IMR-90 (cell line): ENCODE results near the gene ZNF362. TPM values are rescaled to one million over a fixed set of nuclear protein-coding genes. Genes with fewer than 3 reads are reported as not detected.

Source experiments
- ATAC-seq: fragments of 200-7000 bp; cut with Tn5 transposase; 2 replicates; pipeline ENCODE4 v1.9.1; 2020; ENCODE audit warnings: low read depth, mild to moderate bottlenecking, moderate library complexity
- BruUV-seq: library from RNA; stranded (reverse); fragments of 400-500 nt; replicated peaks from 2 replicates; lab custom pipeline; 2021; lab: Mats Ljungman, UMichigan
- CTCF ChIA-PET: fragments of 300-600 bp; formaldehyde crosslinking; extraction: SDS; loops from one replicate; lab custom pipeline; 2021; ENCODE audit warnings: antibody characterized with exemption; lab: Yijun Ruan, JAX
- POLR2A ChIA-PET: fragments of 300-600 bp; sonication (Branson Sonifier 250); formaldehyde crosslinking; loops from one replicate; lab custom pipeline; 2022; ENCODE audit warnings: antibody characterized with exemption; ENCODE audit not compliant: unreplicated experiment; lab: Charles Lee
- DNase-seq: peaks from one replicate; pipeline ENCODE4 v3.0.0; 2013
- H2AFZ ChIP-seq: replicated peaks from 2 replicates; pipeline ENCODE3; 2013; ENCODE audit warnings: low read length, mild to moderate bottlenecking; ENCODE audit not compliant: poor library complexity
- H2AK5ac ChIP-seq: 2 replicates; pipeline ENCODE4 v1.6.1; 2013; ENCODE audit warnings: low read depth, low read length, inconsistent platforms
- H2AK9ac ChIP-seq: replicated peaks from 2 replicates; pipeline ENCODE3; 2013; ENCODE audit warnings: mild to moderate bottlenecking, low read depth, low read length, moderate library complexity; ENCODE audit not compliant: poor library complexity
- H2BK120ac ChIP-seq: 2 replicates; pipeline ENCODE4 v1.6.1; 2013; ENCODE audit warnings: low read depth, low read length, inconsistent platforms
- H2BK15ac ChIP-seq: 3 replicates; pipeline ENCODE4 v1.6.1; 2013; ENCODE audit warnings: low read depth, low read length, inconsistent platforms
- H2BK20ac ChIP-seq: 2 replicates; pipeline ENCODE4 v1.6.1; 2013; ENCODE audit warnings: low read depth, mild to moderate bottlenecking, inconsistent platforms, low read length, moderate library complexity
- H2BK5ac ChIP-seq: 2 replicates; pipeline ENCODE4 v1.6.1; 2013; ENCODE audit warnings: mild to moderate bottlenecking, low read depth, low read length, inconsistent platforms; ENCODE audit not compliant: poor library complexity, severe bottlenecking
- H3K14ac ChIP-seq: replicated peaks from 2 replicates; pipeline ENCODE4 v1.6.1; 2013; ENCODE audit warnings: low read depth, low read length, inconsistent platforms
- H3K18ac ChIP-seq: 2 replicates; pipeline ENCODE4 v1.6.1; 2013; ENCODE audit warnings: low read depth, low read length, control low read depth
- H3K23ac ChIP-seq: 2 replicates; pipeline ENCODE4 v1.6.1; 2013; ENCODE audit warnings: low read depth, low read length, inconsistent platforms
- H3K27ac ChIP-seq: 2 replicates; pipeline ENCODE4 v1.5.1; 2013; ENCODE audit warnings: mild to moderate bottlenecking, control low read depth, low read length; ENCODE audit not compliant: insufficient read depth
- H3K27me3 ChIP-seq: 2 replicates; pipeline ENCODE4 v1.6.1; 2013; ENCODE audit warnings: low read length; ENCODE audit not compliant: control insufficient read depth, insufficient read depth
- H3K36me3 ChIP-seq: 2 replicates; pipeline ENCODE4 v1.6.1; 2013; ENCODE audit warnings: low read length, mixed read lengths; ENCODE audit not compliant: control insufficient read depth, insufficient read depth
- H3K4ac ChIP-seq: 2 replicates; pipeline ENCODE4 v1.6.1; 2013; ENCODE audit warnings: low read depth, low read length, inconsistent platforms
- H3K4me1 ChIP-seq: 2 replicates; pipeline ENCODE4 v1.6.1; 2013; ENCODE audit warnings: low read length, mixed read lengths; ENCODE audit not compliant: control insufficient read depth, insufficient read depth
- H3K4me2 ChIP-seq: 2 replicates; pipeline ENCODE4 v1.6.1; 2013; ENCODE audit warnings: low read depth, mild to moderate bottlenecking, control low read depth, low read length, moderate library complexity
- H3K4me3 ChIP-seq: 2 replicates; pipeline ENCODE4 v1.5.1; 2013; ENCODE audit warnings: low read depth, mild to moderate bottlenecking, control low read depth, low read length, moderate library complexity; ENCODE audit not compliant: insufficient read depth
- H3K56ac ChIP-seq: 2 replicates; pipeline ENCODE4 v1.6.1; 2013; ENCODE audit warnings: low read length, inconsistent platforms; ENCODE audit not compliant: insufficient read depth; ENCODE audit errors: extremely low read depth
- H3K79me1 ChIP-seq, 2 experiments: 2 replicates each; pipeline ENCODE4 v1.6.1; 2013; ENCODE audit warnings: low read length in 2 of 2, inconsistent platforms in 1 of 2, low read depth in 1 of 2
- H3K9ac ChIP-seq: 2 replicates; pipeline ENCODE4 v1.6.1; 2013; ENCODE audit warnings: low read depth, low read length, control low read depth
- H3K9me1 ChIP-seq: 2 replicates; pipeline ENCODE4 v1.6.1; 2013; ENCODE audit warnings: low read length, inconsistent platforms; ENCODE audit not compliant: insufficient read depth
- H3K9me3 ChIP-seq: 2 replicates; pipeline ENCODE4 v1.6.1; 2013; ENCODE audit warnings: low read length; ENCODE audit not compliant: control insufficient read depth, insufficient read depth
- H4K20me1 ChIP-seq: 2 replicates; pipeline ENCODE4 v1.6.1; 2013; ENCODE audit warnings: low read length, inconsistent platforms; ENCODE audit not compliant: insufficient read depth
- H4K5ac ChIP-seq: 2 replicates; pipeline ENCODE4 v1.6.1; 2013; ENCODE audit warnings: mild to moderate bottlenecking, low read depth, low read length, control low read depth
- H4K8ac ChIP-seq, 2 experiments: 2 replicates each; pipeline ENCODE4 v1.6.1; 2013; ENCODE audit warnings: low read depth in 2 of 2, low read length in 2 of 2, control low read depth in 1 of 2, inconsistent platforms in 1 of 2
- H4K91ac ChIP-seq: 2 replicates; pipeline ENCODE4 v1.6.1; 2013; ENCODE audit warnings: low read depth, low read length, inconsistent platforms; ENCODE audit not compliant: insufficient read depth
- BHLHE40 ChIP-seq: fragments of 150-350 bp; IDR thresholded peaks from 2 replicates; pipeline ENCODE4 v1.6.1; 2016; ENCODE audit warnings: mild to moderate bottlenecking, low read depth, low read length
- CEBPB ChIP-seq: IDR thresholded peaks from 2 replicates; pipeline ENCODE4 v1.6.1; 2012; ENCODE audit warnings: low read depth, low read length, improper control_type of control experiment
- CHD1 ChIP-seq: IDR thresholded peaks from 2 replicates; pipeline ENCODE4 v1.6.1; 2012; ENCODE audit warnings: low read depth, low read length, improper control_type of control experiment
- CTCF ChIP-seq: conservative IDR thresholded peaks from 2 replicates; pipeline ENCODE4 v1.5.1; 2012; ENCODE audit warnings: mild to moderate bottlenecking, low read depth, low read length, improper control_type of control experiment
- ELK1 ChIP-seq: fragments of 150-350 bp; IDR thresholded peaks from 2 replicates; pipeline ENCODE4 v1.6.1; 2016; ENCODE audit warnings: low read depth, mild to moderate bottlenecking, low read length, moderate library complexity, borderline replicate concordance
- MAFK ChIP-seq: IDR thresholded peaks from 2 replicates; pipeline ENCODE4 v1.6.1; 2012; ENCODE audit warnings: low read depth, low read length, improper control_type of control experiment
- MAZ ChIP-seq: IDR thresholded peaks from 2 replicates; pipeline ENCODE4 v1.6.1; 2012; ENCODE audit warnings: low read depth, mild to moderate bottlenecking, low read length, improper control_type of control experiment, moderate library complexity, borderline replicate concordance
- MXI1 ChIP-seq: IDR thresholded peaks from 2 replicates; pipeline ENCODE4 v1.6.1; 2012; ENCODE audit warnings: low read depth, mild to moderate bottlenecking, low read length, moderate library complexity, borderline replicate concordance
- POLR2A ChIP-seq: IDR thresholded peaks from 2 replicates; pipeline ENCODE4 v1.6.1; 2012; ENCODE audit warnings: mild to moderate bottlenecking, low read depth, low read length
- RAD21 ChIP-seq: IDR thresholded peaks from 2 replicates; pipeline ENCODE4 v1.6.1; 2012; ENCODE audit warnings: low read length, improper control_type of control experiment
- RCOR1 ChIP-seq: IDR thresholded peaks from 2 replicates; pipeline ENCODE4 v1.6.1; 2012; ENCODE audit warnings: mild to moderate bottlenecking, low read length, improper control_type of control experiment; ENCODE audit not compliant: insufficient replicate concordance
- RFX5 ChIP-seq: IDR thresholded peaks from 2 replicates; pipeline ENCODE4 v1.8.0; 2012; ENCODE audit warnings: low read depth, mild to moderate bottlenecking, low read length, moderate library complexity
- USF2 ChIP-seq: fragments of 150-350 bp; IDR thresholded peaks from 2 replicates; pipeline ENCODE4 v1.6.1; 2017; ENCODE audit warnings: mild to moderate bottlenecking, antibody characterized with exemption, low read length, low read depth
- WGBS, 2 experiments: methylation state at CpG; one replicate each; pipeline versions ENCODE4 v1.1.5 to v1.1.7; 2013; ENCODE audit warnings: missing lambda C conversion rate in 2 of 2; ENCODE audit not compliant: insufficient read length in 1 of 2; ENCODE audit errors: extremely low coverage in 2 of 2; 5-methylcytosine and 5-hydroxymethylcytosine counted together
- dilution Hi-C: fragments of 300-500 bp; cut with HindIII; formaldehyde crosslinking; loops from one replicate; pipeline ENCODE4 v1.14.3; 2018; ENCODE audit warnings: low sequenced_read_pairs; ENCODE audit not compliant: unreplicated experiment
- in situ Hi-C: fragments of 300-500 bp; cut with MboI; formaldehyde crosslinking; loops from 3 replicates; pipeline ENCODE4 v1.14.3; 2019; ENCODE audit warnings: low sequenced_read_pairs, inconsistent platforms, mixed read lengths
- intact Hi-C: fragments of 100-400 bp; cut with micrococcal nuclease; formaldehyde crosslinking; loops from 2 replicates; pipeline ENCODE4 v1.10.0; 2022
- polyA plus RNA-seq, 3 experiments: library from polyadenylated mRNA; depleted of rRNA; stranded (reverse); fragments of >200 nt; gene quantifications; 2 replicates each; pipeline ENCODE4 v1.2.3, GENCODE V29; 2012; ENCODE audit warnings: low replicate concordance in 1 of 3
- total RNA-seq: library from RNA; depleted of rRNA; stranded (reverse); fragments of >200 nt; gene quantifications from 2 replicates; pipeline ENCODE4 v1.2.3, GENCODE V29; 2012

Gene ZNF362
- total and polyA plus RNA-seq, 2 of the 4 experiments (the other 2 are of a cell fraction): 5.7 to 12.9 TPM

GRCh38 chr1:33280091-33280661, 23.9 kb downstream of the ZNF362 start:
- ChIA-PET CTCF (no interaction called here), POLR2A (no interaction called here)
- dilution Hi-C loops (no loop called here), in situ Hi-C loops (no loop called here), intact Hi-C loops (loop anchor here (10.0 kb wide), 1 partner anchor 175 kb away; no protein-coding TSS in a partner anchor)
- Histone ChIP-seq H2AFZ (no peak overlapping the region), H3K56ac (no peak overlapping the region), H3K9me3 (no peaks in the 10 kb centered on the region), H3K4me1 (no peaks in the 10 kb centered on the region), H2BK5ac (no peak overlapping the region), H2AK5ac (no peak overlapping the region), H3K23ac (no peak overlapping the region), H2BK15ac (no peak overlapping the region), H3K4me3 (no peak overlapping the region), H4K20me1 (no peaks in the 10 kb centered on the region), H4K91ac (no peak overlapping the region), H2BK20ac (no peak overlapping the region), H2AK9ac (no peak overlapping the region), H3K9me1 (peaks cover 3% of the 10 kb centered on the region), H3K27ac (no peak overlapping the region), H2BK120ac (no peak overlapping the region), H3K14ac (no peak overlapping the region), H4K5ac (no peak overlapping the region), H3K18ac (no peak overlapping the region), H3K4me2 (no peak overlapping the region), H3K4ac (no peak overlapping the region), H3K9ac (no peak overlapping the region), H3K27me3 (no peaks in the 10 kb centered on the region), H3K79me1 (peaks cover 6 to 11% of the 10 kb centered on the region in 2 experiments), H3K36me3 (peaks cover 47% of the 10 kb centered on the region), H4K8ac (no peak overlapping the region)
- DNase-seq (no peak), ATAC-seq (no peak)
- BruUV-seq: no TSS peak
- TF ChIP-seq RFX5 (no peak), MAZ (no peak), MAFK (no peak), CEBPB (no peak), RAD21 (no peak), RCOR1 (no peak), ELK1 (no peak), CTCF (no peak), BHLHE40 (no peak), POLR2A (no peak), CHD1 (no peak), USF2 (no peak), MXI1 (no peak)
- WGBS, 2 experiments: 100% methylated on average over 5 of the region's 29 CpGs; no CpG with 5 or more reads in 1 of the 2 experiments
